M059J (cell line): ENCODE results near the gene ZC3H13. TPM values are rescaled to one million over a fixed set of nuclear protein-coding genes. Genes with fewer than 3 reads are reported as not detected.

ENCODE experiments used
- DNase-seq: peaks from one replicate; pipeline ENCODE4 v3.0.0-alpha.2; 2012; ENCODE audit warnings: low read depth
- total RNA-seq: library from RNA; depleted of rRNA; stranded (reverse); fragments of >200 nt; shearing (Covaris generic); gene quantifications from 2 replicates; pipeline ENCODE4 v1.2.3, GENCODE V29; 2014

Gene ZC3H13
- total RNA-seq, 1 experiment from 2014 or later, result 8.0 TPM

- DNase-seq, result no peak
Observed at GRCh38 chr13:46071590-46072249, 19.2 kb upstream of the ZC3H13 start.

DNA sequence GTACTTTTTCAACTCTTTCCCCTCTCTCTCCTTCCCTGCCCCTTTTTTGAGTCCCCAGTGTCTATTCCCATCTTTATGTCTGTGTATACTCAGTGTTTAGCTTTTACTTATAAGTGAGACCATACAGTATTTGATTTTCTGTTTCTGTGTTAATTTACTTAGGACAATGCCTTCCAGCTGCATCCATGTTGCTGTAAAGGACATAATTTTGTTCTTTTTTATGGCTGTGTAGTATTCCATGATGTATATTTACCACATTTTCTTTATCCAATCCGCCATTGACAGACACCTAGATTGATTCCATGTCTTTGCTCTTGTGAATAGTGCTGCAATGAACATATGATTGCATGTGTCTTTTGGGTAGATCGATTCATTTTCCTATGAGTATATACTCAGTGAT, 10.7 kb upstream of the ZC3H13 start:
- no peak for DNase-seq

DNA sequence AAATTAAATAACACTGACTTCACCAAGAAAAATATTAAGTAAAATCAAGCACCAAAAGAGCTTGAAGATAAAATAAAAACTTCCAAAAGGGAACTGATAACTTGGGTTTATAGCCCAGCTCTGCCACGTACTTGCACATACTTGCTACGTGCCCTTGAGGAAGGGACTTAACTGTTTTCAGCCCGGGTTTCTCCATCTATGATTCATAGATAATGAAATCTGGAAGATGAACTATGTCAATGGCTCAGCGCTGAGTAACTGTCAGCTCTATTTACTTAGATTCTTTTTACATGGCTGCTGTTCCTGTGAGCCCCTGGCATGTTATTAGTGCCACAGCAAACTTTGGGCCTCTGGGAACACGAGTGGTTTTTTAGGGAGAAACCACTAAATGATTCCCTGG, 9.6 kb upstream of the ZC3H13 start:
- peak; percentile 29 for DNase-seq

DNA sequence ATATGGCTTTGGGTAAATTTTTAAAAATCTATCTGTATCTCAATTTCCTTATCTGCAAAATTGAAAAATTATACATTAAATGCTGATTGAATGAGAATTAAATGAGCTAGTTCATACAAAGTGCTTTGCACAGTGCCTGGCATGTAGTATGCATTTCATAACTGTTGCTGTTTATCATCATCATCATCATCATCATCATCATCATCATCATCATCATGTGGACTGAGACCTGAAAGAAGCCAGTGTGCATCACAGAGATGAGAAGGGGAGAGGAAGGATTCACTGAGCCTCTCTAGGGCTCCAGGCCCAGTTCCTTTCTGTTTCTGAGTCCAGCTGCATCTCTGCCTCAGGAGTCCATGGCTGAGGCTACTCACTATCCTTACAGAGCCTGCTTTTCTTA, 6.9 kb upstream of the ZC3H13 start:
- DNase-seq, result no peak

DNA sequence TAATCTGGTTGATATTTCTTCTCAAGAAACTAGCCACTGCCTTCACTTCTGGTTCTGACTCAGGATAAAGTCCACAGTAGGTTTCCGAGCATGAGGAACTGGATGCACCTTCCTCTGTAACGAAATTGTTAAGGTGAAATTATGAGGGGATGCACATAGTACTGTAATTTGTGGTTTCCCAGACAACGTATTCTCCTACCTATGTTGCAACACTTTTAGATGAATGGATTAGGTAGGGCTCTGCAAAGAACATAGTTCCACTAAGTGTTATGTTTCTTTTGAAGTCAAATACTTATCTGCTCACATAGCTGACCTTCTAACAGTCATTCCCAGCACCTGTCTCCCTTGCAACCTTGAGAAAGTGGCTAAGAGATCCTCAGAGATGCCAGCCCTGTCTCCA, 5.7 kb upstream of the ZC3H13 start:
- no peak for DNase-seq

DNA sequence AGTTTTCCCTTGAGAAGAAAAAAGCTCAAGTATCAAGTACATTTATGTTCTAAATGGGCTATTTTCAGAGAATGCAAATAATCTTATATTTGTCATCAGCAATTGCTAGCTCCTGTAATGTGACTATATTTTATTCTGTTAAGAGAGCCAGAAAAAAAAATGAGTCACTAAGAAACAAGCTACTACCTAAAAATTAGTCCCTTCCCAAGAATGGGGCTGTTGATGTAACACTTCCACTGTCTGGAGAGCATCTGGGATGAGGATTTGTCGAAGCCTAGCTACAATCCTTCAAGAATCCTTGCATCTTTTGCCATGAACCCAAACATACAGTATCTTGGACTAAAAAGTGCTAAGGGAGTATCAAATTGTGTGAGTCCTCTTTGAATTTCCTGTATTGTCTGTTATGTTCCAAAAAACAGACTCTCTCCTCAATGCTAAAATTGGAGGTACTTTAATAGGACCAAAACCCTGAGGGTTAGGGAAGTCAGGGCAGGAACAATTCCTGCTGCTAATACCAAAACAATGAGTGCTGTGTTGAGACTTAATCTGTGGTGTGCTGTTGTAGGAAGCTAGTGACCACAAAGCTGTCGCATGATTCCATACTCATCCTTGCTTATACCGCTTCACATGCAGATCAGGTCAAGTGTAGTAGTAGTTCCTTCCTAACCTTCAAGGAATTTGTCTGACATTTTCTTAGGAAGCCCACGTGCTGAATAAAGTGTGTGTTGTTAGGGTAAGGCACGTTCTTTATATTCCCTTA, 4.9 kb upstream of the ZC3H13 start:
- DNase-seq, result peak; percentile 40

DNA sequence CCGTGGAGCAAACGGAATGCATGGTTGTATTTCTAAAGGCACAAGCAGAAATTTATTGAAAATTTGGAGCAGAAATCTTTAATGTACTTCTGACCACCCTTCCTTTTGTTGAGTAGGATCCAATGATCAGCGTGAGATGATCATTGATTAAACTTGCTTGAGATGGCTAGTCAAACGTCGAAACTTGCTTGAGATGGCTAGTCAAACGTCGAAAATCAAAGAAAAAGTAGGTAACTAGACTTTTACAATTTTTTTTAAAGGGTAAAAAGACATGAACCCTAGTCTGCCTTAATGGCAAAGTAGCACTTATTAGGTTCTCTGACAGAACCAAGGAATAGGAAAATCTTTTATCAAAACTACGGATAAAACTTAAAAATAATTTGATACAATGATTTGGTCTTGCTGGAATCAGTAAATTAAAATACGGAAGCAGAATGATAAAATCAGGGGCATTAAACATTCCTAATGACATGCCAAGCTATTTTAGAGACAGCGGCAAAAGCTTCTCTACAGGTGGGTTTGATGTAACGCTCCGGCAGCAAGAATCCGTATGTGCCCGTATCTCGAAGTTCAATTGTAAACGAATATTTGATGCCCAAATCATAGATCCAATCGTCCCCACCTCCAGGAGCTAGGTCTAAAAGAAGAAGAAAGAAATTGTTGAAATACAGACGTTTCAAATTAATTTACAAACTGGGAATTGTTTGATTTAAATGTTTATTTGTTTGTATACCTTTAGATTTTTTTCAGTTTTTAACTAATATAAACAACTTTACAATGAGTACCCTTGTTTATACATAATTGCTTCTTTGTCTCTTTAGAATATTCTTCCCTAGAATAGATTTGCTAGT, 841 bp upstream of the ZC3H13 start:
- peak; percentile 12 for DNase-seq

GRCh38 chr13:46051968-46052318, 603 bp downstream of the ZC3H13 start:
- peak; percentile 1 for DNase-seq

- DNase-seq, result no peak
Observed at GRCh38 chr13:46050771-46051170, 1.8 kb downstream of the ZC3H13 start.

DNA sequence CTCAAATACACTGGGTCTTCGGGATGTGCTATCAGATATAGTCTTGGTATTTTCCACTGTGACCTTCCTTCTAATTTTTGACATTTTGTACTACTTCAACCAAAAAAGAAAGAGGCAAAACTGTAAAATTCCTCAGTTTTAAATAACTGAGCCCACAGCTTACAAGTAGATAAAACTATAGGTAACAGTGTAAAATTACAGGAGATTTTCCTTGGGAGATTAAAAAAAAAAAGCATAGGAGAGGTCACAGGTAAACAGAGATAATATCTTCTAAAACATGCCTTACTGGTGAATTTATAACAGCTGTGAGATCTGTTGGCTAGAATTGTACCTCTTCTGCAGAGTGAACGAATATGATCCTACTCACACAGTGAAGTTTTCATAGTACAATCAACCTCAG, 7.1 kb downstream of the ZC3H13 start:
- DNase-seq, result no peak

DNA sequence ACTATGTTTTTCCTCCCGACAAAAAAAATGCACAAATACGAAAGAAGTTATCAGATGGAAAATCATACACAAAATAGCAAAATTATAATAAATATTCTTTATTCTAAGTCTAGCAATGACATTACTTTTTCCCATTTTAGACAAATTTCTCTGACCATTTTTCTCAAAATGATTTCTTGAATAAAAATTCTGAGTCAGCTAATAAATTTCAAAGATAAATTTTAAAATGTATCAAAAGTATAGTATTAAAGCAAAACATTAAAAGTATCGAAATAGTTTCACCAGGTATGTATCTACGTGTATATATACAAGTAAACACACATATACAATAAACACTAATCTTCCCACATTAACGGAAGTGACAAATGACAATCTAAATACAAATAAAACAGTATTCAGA, 8.9 kb downstream of the ZC3H13 start:
- no peak for DNase-seq

DNA sequence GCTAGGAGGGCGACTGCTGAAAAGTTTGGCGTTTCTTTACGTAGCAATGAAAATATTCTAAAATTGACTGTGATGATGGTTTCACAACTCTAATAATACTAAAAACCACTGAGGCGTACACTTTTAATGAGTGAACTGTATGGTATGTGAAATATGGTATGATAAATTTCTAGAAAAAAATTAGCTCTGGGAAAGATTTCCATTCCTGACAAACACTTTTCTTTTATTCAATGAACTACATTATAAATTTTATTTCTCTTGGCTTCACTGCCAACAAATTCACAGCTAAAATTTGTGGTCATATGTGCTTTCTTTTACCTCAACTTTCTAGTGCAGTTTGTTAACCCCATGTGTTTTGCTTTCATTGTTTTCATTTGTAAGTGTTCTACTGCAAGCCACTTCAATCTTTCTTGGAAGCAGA, 11.1 kb downstream of the ZC3H13 start:
- DNase-seq, result no peak

DNA sequence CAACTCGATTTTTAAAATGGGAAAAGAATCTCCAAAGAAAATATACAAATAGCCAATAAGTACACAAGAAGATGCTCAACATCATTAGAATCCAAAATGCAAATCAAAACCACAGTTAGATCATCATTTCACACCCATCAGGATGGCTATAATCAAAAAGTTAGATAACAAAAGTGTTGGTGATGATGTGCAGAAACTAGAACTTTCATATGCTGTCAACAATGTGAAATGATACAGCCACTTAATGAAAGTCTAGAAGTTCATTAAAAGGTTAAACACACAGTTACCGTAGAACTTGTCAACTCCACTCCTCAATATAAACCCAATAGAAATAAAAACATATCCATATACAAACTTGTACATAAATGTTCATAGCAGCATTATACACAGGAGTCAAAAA, 11.8 kb downstream of the ZC3H13 start:
- no peak for DNase-seq

- DNase-seq, result no peak
Observed at GRCh38 chr13:46039411-46040182, 12.9 kb downstream of the ZC3H13 start.

GRCh38 chr13:46038296-46038695, 14.2 kb downstream of the ZC3H13 start:
- DNase-seq, result no peak

DNA sequence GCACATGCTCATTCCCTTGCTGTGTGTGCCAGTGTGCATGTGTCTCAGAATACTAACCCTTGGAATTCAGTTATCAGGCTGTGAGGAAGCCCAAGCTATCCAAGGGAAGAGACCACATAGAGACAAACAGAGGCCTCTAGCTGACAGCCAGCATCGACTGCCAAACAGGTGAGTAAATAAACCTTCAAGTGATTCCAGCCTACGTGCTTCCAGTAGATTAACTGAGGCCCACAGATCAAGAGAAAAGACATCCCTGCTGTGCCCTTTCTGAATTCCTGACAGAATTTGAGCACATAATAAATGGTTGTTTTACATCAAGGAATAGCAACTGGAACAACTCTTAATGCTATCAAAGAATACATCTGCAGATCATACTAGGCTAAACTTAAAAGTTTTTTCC, 17.5 kb downstream of the ZC3H13 start:
- no peak for DNase-seq

GRCh38 chr13:46032341-46032740, 20.2 kb downstream of the ZC3H13 start:
- no peak for DNase-seq

DNA sequence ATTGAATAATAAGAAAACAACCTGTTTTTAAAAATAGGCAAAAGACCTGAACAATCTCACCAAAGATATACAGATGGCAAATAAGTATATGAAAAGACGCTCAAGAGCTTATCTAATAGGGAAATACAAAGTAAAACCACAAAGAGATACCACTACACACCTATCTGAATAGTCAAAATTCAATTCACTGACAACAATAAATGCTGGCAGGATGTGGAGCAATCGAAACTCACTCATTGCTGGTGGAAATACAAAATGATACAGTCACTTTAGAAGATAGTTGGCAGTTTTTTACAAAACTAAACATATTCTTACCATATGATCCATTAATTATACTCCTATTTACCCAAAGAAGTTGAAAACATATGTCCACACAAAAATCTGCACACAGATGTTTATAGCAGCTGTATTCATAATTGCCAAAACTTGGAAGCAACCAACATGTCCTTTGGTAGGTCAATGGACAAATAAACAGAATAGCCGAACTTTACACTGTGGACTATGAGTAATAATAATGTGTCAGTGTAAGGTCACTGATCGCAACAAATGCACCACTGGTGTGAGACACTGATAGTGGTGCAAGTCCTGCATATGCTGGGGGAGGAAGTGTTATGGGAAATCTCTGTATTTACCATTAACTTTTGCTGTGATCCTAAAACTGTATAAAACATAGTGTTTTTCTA, 20.8 kb downstream of the ZC3H13 start:
- no peak for DNase-seq

- no peak for DNase-seq
Observed at GRCh38 chr13:46025157-46025556, 27.4 kb downstream of the ZC3H13 start.

GRCh38 chr13:46022481-46022880, 30.1 kb downstream of the ZC3H13 start:
- DNase-seq, result no peak

- DNase-seq, result no peak
Observed at GRCh38 chr13:46016216-46016615, 36.3 kb downstream of the ZC3H13 start.
